HG03159 (cell line): ENCODE data around the gene ETDB.
"Not testable (repeated sequence)": the region's sequence is repeated elsewhere in the genome, so short reads cannot be mapped to it uniquely, and the experiment has no call there.

ENCODE experiments used
- ATAC-seq: cut with Tn5 transposase; IDR thresholded peaks from one replicate; pipeline ENCODE4 v1.9.1; 2021; ENCODE audit warnings: mild to moderate bottlenecking, moderate library complexity; ENCODE audit not compliant: unreplicated experiment

Gene ETDB

GRCh38 chrX:135120056-135120576, at the start of gene ETDB:
TSS of gene ETDB (minus strand) at chrX:135120526. CDS start at chrX:135119261, 1,265 bp downstream.
- not testable (repeated sequence) for ATAC-seq

GRCh38 chrX:135169534-135169933, 49.2 kb upstream of the ETDB start:
- not testable (repeated sequence) for ATAC-seq

GRCh38 chrX:135168486-135168885, 48.2 kb upstream of the ETDB start:
- ATAC-seq: no peak

- not testable (repeated sequence) for ATAC-seq
Measured at GRCh38 chrX:135154688-135155087, 34.4 kb upstream of the ETDB start.

- ATAC-seq: not testable (repeated sequence)
Measured at GRCh38 chrX:135126145-135126544, 5.8 kb upstream of the ETDB start.

- not testable (repeated sequence) for ATAC-seq
Measured at GRCh38 chrX:135116064-135116463, 4.3 kb downstream of the ETDB start.

- ATAC-seq: peak; percentile 93
Measured at GRCh38 chrX:135114392-135114791, 5.9 kb downstream of the ETDB start.

GRCh38 chrX:135112743-135113142, 7.6 kb downstream of the ETDB start:
- ATAC-seq: no peak

GRCh38 chrX:135112096-135112729, 8.1 kb downstream of the ETDB start:
- no peak for ATAC-seq

GRCh38 chrX:135109554-135109953, 10.8 kb downstream of the ETDB start:
- no peak for ATAC-seq

GRCh38 chrX:135099493-135099783, 20.9 kb downstream of the ETDB start:
- no peak for ATAC-seq

GRCh38 chrX:135097196-135097744, 23.1 kb downstream of the ETDB start:
- ATAC-seq: not testable (repeated sequence)

- no peak for ATAC-seq
Measured at GRCh38 chrX:135095715-135096114, 24.6 kb downstream of the ETDB start.

- no peak for ATAC-seq
Measured at GRCh38 chrX:135094726-135095125, 25.6 kb downstream of the ETDB start.

- no peak for ATAC-seq
Measured at GRCh38 chrX:135089126-135089525, 31.2 kb downstream of the ETDB start.

- ATAC-seq: no peak
Measured at GRCh38 chrX:135087867-135088266, 32.5 kb downstream of the ETDB start.

GRCh38 chrX:135086197-135086854, 34.0 kb downstream of the ETDB start:
- ATAC-seq: peak; percentile 99

- ATAC-seq: no peak
Measured at GRCh38 chrX:135081693-135082404, 38.5 kb downstream of the ETDB start.
